IMR-90 (cell line): ENCODE data around the gene FAM110A. TPM values are rescaled to one million over a fixed set of nuclear protein-coding genes. Genes with fewer than 3 reads are reported as not detected.

Experiments
- ATAC-seq: fragments of 200-7000 bp; cut with Tn5 transposase; 2 replicates; pipeline ENCODE4 v1.9.1; 2020; ENCODE audit warnings: low read depth, mild to moderate bottlenecking, moderate library complexity
- BruUV-seq: library from RNA; stranded (reverse); fragments of 400-500 nt; replicated peaks from 2 replicates; lab custom pipeline; 2021; lab: Mats Ljungman, UMichigan
- CTCF ChIA-PET: fragments of 300-600 bp; formaldehyde crosslinking; extraction: SDS; loops from one replicate; lab custom pipeline; 2021; ENCODE audit warnings: antibody characterized with exemption; lab: Yijun Ruan, JAX
- POLR2A ChIA-PET: fragments of 300-600 bp; sonication (Branson Sonifier 250); formaldehyde crosslinking; loops from one replicate; lab custom pipeline; 2022; ENCODE audit warnings: antibody characterized with exemption; ENCODE audit not compliant: unreplicated experiment; lab: Charles Lee
- DNase-seq: peaks from one replicate; pipeline ENCODE4 v3.0.0; 2013
- H2AFZ ChIP-seq: replicated peaks from 2 replicates; pipeline ENCODE3; 2013; ENCODE audit warnings: low read length, mild to moderate bottlenecking; ENCODE audit not compliant: poor library complexity
- H2AK5ac ChIP-seq: 2 replicates; pipeline ENCODE4 v1.6.1; 2013; ENCODE audit warnings: low read depth, low read length, inconsistent platforms
- H2AK9ac ChIP-seq: replicated peaks from 2 replicates; pipeline ENCODE3; 2013; ENCODE audit warnings: mild to moderate bottlenecking, low read depth, low read length, moderate library complexity; ENCODE audit not compliant: poor library complexity
- H2BK120ac ChIP-seq: 2 replicates; pipeline ENCODE4 v1.6.1; 2013; ENCODE audit warnings: low read depth, low read length, inconsistent platforms
- H2BK15ac ChIP-seq: 3 replicates; pipeline ENCODE4 v1.6.1; 2013; ENCODE audit warnings: low read depth, low read length, inconsistent platforms
- H2BK20ac ChIP-seq: 2 replicates; pipeline ENCODE4 v1.6.1; 2013; ENCODE audit warnings: low read depth, mild to moderate bottlenecking, inconsistent platforms, low read length, moderate library complexity
- H2BK5ac ChIP-seq: 2 replicates; pipeline ENCODE4 v1.6.1; 2013; ENCODE audit warnings: mild to moderate bottlenecking, low read depth, low read length, inconsistent platforms; ENCODE audit not compliant: poor library complexity, severe bottlenecking
- H3K14ac ChIP-seq: replicated peaks from 2 replicates; pipeline ENCODE4 v1.6.1; 2013; ENCODE audit warnings: low read depth, low read length, inconsistent platforms
- H3K18ac ChIP-seq: 2 replicates; pipeline ENCODE4 v1.6.1; 2013; ENCODE audit warnings: low read depth, low read length, control low read depth
- H3K23ac ChIP-seq: 2 replicates; pipeline ENCODE4 v1.6.1; 2013; ENCODE audit warnings: low read depth, low read length, inconsistent platforms
- H3K27ac ChIP-seq: 2 replicates; pipeline ENCODE4 v1.5.1; 2013; ENCODE audit warnings: mild to moderate bottlenecking, control low read depth, low read length; ENCODE audit not compliant: insufficient read depth
- H3K27me3 ChIP-seq: 2 replicates; pipeline ENCODE4 v1.6.1; 2013; ENCODE audit warnings: low read length; ENCODE audit not compliant: control insufficient read depth, insufficient read depth
- H3K36me3 ChIP-seq: 2 replicates; pipeline ENCODE4 v1.6.1; 2013; ENCODE audit warnings: low read length, mixed read lengths; ENCODE audit not compliant: control insufficient read depth, insufficient read depth
- H3K4ac ChIP-seq: 2 replicates; pipeline ENCODE4 v1.6.1; 2013; ENCODE audit warnings: low read depth, low read length, inconsistent platforms
- H3K4me1 ChIP-seq: 2 replicates; pipeline ENCODE4 v1.6.1; 2013; ENCODE audit warnings: low read length, mixed read lengths; ENCODE audit not compliant: control insufficient read depth, insufficient read depth
- H3K4me2 ChIP-seq: 2 replicates; pipeline ENCODE4 v1.6.1; 2013; ENCODE audit warnings: low read depth, mild to moderate bottlenecking, control low read depth, low read length, moderate library complexity
- H3K4me3 ChIP-seq: 2 replicates; pipeline ENCODE4 v1.5.1; 2013; ENCODE audit warnings: low read depth, mild to moderate bottlenecking, control low read depth, low read length, moderate library complexity; ENCODE audit not compliant: insufficient read depth
- H3K56ac ChIP-seq: 2 replicates; pipeline ENCODE4 v1.6.1; 2013; ENCODE audit warnings: low read length, inconsistent platforms; ENCODE audit not compliant: insufficient read depth; ENCODE audit errors: extremely low read depth
- H3K79me1 ChIP-seq, 2 experiments: 2 replicates each; pipeline ENCODE4 v1.6.1; 2013; ENCODE audit warnings: low read length in 2 of 2, inconsistent platforms in 1 of 2, low read depth in 1 of 2
- H3K9ac ChIP-seq: 2 replicates; pipeline ENCODE4 v1.6.1; 2013; ENCODE audit warnings: low read depth, low read length, control low read depth
- H3K9me1 ChIP-seq: 2 replicates; pipeline ENCODE4 v1.6.1; 2013; ENCODE audit warnings: low read length, inconsistent platforms; ENCODE audit not compliant: insufficient read depth
- H3K9me3 ChIP-seq: 2 replicates; pipeline ENCODE4 v1.6.1; 2013; ENCODE audit warnings: low read length; ENCODE audit not compliant: control insufficient read depth, insufficient read depth
- H4K20me1 ChIP-seq: 2 replicates; pipeline ENCODE4 v1.6.1; 2013; ENCODE audit warnings: low read length, inconsistent platforms; ENCODE audit not compliant: insufficient read depth
- H4K5ac ChIP-seq: 2 replicates; pipeline ENCODE4 v1.6.1; 2013; ENCODE audit warnings: mild to moderate bottlenecking, low read depth, low read length, control low read depth
- H4K8ac ChIP-seq, 2 experiments: 2 replicates each; pipeline ENCODE4 v1.6.1; 2013; ENCODE audit warnings: low read depth in 2 of 2, low read length in 2 of 2, control low read depth in 1 of 2, inconsistent platforms in 1 of 2
- H4K91ac ChIP-seq: 2 replicates; pipeline ENCODE4 v1.6.1; 2013; ENCODE audit warnings: low read depth, low read length, inconsistent platforms; ENCODE audit not compliant: insufficient read depth
- BHLHE40 ChIP-seq: fragments of 150-350 bp; IDR thresholded peaks from 2 replicates; pipeline ENCODE4 v1.6.1; 2016; ENCODE audit warnings: mild to moderate bottlenecking, low read depth, low read length
- CEBPB ChIP-seq: IDR thresholded peaks from 2 replicates; pipeline ENCODE4 v1.6.1; 2012; ENCODE audit warnings: low read depth, low read length, improper control_type of control experiment
- FOS ChIP-seq: fragments of 150-350 bp; IDR thresholded peaks from 2 replicates; pipeline ENCODE4 v1.6.1; 2016; ENCODE audit warnings: low read depth, low read length
- MAFK ChIP-seq: IDR thresholded peaks from 2 replicates; pipeline ENCODE4 v1.6.1; 2012; ENCODE audit warnings: low read depth, low read length, improper control_type of control experiment
- MXI1 ChIP-seq: IDR thresholded peaks from 2 replicates; pipeline ENCODE4 v1.6.1; 2012; ENCODE audit warnings: low read depth, mild to moderate bottlenecking, low read length, moderate library complexity, borderline replicate concordance
- POLR2A ChIP-seq: IDR thresholded peaks from 2 replicates; pipeline ENCODE4 v1.6.1; 2012; ENCODE audit warnings: mild to moderate bottlenecking, low read depth, low read length
- RAD21 ChIP-seq: IDR thresholded peaks from 2 replicates; pipeline ENCODE4 v1.6.1; 2012; ENCODE audit warnings: low read length, improper control_type of control experiment
- RCOR1 ChIP-seq: IDR thresholded peaks from 2 replicates; pipeline ENCODE4 v1.6.1; 2012; ENCODE audit warnings: mild to moderate bottlenecking, low read length, improper control_type of control experiment; ENCODE audit not compliant: insufficient replicate concordance
- RFX5 ChIP-seq: IDR thresholded peaks from 2 replicates; pipeline ENCODE4 v1.8.0; 2012; ENCODE audit warnings: low read depth, mild to moderate bottlenecking, low read length, moderate library complexity
- WGBS, 2 experiments: methylation state at CpG; one replicate each; pipeline versions ENCODE4 v1.1.5 to v1.1.7; 2013; ENCODE audit warnings: missing lambda C conversion rate in 2 of 2; ENCODE audit not compliant: insufficient read length in 1 of 2; ENCODE audit errors: extremely low coverage in 2 of 2; 5-methylcytosine and 5-hydroxymethylcytosine counted together
- dilution Hi-C: fragments of 300-500 bp; cut with HindIII; formaldehyde crosslinking; loops from one replicate; pipeline ENCODE4 v1.14.3; 2018; ENCODE audit warnings: low sequenced_read_pairs; ENCODE audit not compliant: unreplicated experiment
- in situ Hi-C: fragments of 300-500 bp; cut with MboI; formaldehyde crosslinking; loops from 3 replicates; pipeline ENCODE4 v1.14.3; 2019; ENCODE audit warnings: low sequenced_read_pairs, inconsistent platforms, mixed read lengths
- intact Hi-C: fragments of 100-400 bp; cut with micrococcal nuclease; formaldehyde crosslinking; loops from 2 replicates; pipeline ENCODE4 v1.10.0; 2022
- polyA plus RNA-seq, 3 experiments: library from polyadenylated mRNA; depleted of rRNA; stranded (reverse); fragments of >200 nt; gene quantifications; 2 replicates each; pipeline ENCODE4 v1.2.3, GENCODE V29; 2012; ENCODE audit warnings: low replicate concordance in 1 of 3
- total RNA-seq: library from RNA; depleted of rRNA; stranded (reverse); fragments of >200 nt; gene quantifications from 2 replicates; pipeline ENCODE4 v1.2.3, GENCODE V29; 2012

The FAM110A gene
- total and polyA plus RNA-seq, 2 of the 4 experiments (the other 2 are of a cell fraction), result 0.36 to 3.6 TPM

- Histone ChIP-seq H4K8ac (no peak overlapping the region), H3K4ac (no peak overlapping the region), H3K23ac (no peak overlapping the region), H3K18ac (no peak overlapping the region), H3K36me3 (no peaks in the 10 kb centered on the region), H3K9ac (no peak overlapping the region), H3K4me3 (no peak overlapping the region), H3K4me1 (no peaks in the 10 kb centered on the region), H3K56ac (no peak overlapping the region), H3K14ac (no peak overlapping the region), H2AK9ac (no peak overlapping the region), H3K9me3 (no peaks in the 10 kb centered on the region), H4K5ac (no peak overlapping the region), H4K91ac (no peak overlapping the region), H3K27me3 (no peaks in the 10 kb centered on the region; the same call in 1 of the 2 replicates), H3K27ac (no peak overlapping the region), H2AK5ac (no peak overlapping the region), H4K20me1 (no peaks in the 10 kb centered on the region), H2BK15ac (no peak overlapping the region), H3K9me1 (no peaks in the 10 kb centered on the region), H3K4me2 (no peak overlapping the region), H2BK120ac (no peak overlapping the region), H2AFZ (no peak overlapping the region), H2BK20ac (no peak overlapping the region), H2BK5ac (no peak overlapping the region), H3K79me1 (no peaks in the 10 kb centered on the region)
- dilution Hi-C loops (no loop called here), in situ Hi-C loops (loop anchor here (10.0 kb wide), 1 partner anchor 294 kb away; the partner anchor contains the start of gene PSMF1), intact Hi-C loops (no loop called here)
- ChIA-PET CTCF (no interaction called here), POLR2A (no interaction called here)
- no peak for ATAC-seq
- BruUV-seq, result no TSS peak
- 17% methylated on average over 1 of the region's 6 CpGs; no CpG with 5 or more reads in 1 of the 2 experiments for WGBS, 2 experiments
- TF ChIP-seq BHLHE40 (no peak), POLR2A (no peak), RFX5 (no peak), MXI1 (no peak), FOS (no peak), RCOR1 (no peak), RAD21 (no peak), CEBPB (no peak), MAFK (no peak)
- no peak for DNase-seq
Observed at GRCh38 chr20:821046-821730, 12.3 kb upstream of the FAM110A start.
